SK-N-SH treated with all-trans-retinoic acid at 6 μM for 48 hours (cell line): ENCODE data around the gene CEP44.

Experiments used
- ARNTL ChIP-seq: fragments of 450-650 bp; formaldehyde crosslinking; IDR thresholded peaks from 2 replicates; pipeline ENCODE4 v1.5.0; 2020; ENCODE audit warnings: low read depth, mild to moderate bottlenecking, moderate library complexity, borderline replicate concordance
- CSDC2 ChIP-seq: fragments of 250-450 bp; sonication (Bioruptor Pico); IDR thresholded peaks from 2 replicates; pipeline ENCODE4 v1.5.0; 2020; ENCODE audit warnings: mild to moderate bottlenecking, moderate library complexity
- GLIS3 ChIP-seq: fragments of 250-450 bp; sonication (Bioruptor Pico); IDR thresholded peaks from 2 replicates; pipeline ENCODE4 v1.5.0; 2020; ENCODE audit warnings: mild to moderate bottlenecking, moderate library complexity
- RARB ChIP-seq: fragments of 250-450 bp; sonication (Bioruptor Pico); IDR thresholded peaks from 2 replicates; pipeline ENCODE4 v1.8.0; 2021; ENCODE audit warnings: mild to moderate bottlenecking, moderate library complexity
- ZFP30 ChIP-seq: fragments of 450-650 bp; formaldehyde crosslinking; IDR thresholded peaks from 2 replicates; pipeline ENCODE4 v1.5.0; 2022; ENCODE audit warnings: mild to moderate bottlenecking, moderate library complexity
- ZNF70 ChIP-seq: fragments of 450-650 bp; formaldehyde crosslinking; IDR thresholded peaks from 2 replicates; pipeline ENCODE4 v1.5.0; 2020; ENCODE audit warnings: mild to moderate bottlenecking, moderate library complexity
- TF ChIP-seq, protein P1 (sequence below): fragments of 250-450 bp; sonication (Bioruptor Pico); IDR thresholded peaks from 2 replicates; pipeline ENCODE4 v1.8.0; 2020; ENCODE audit warnings: mild to moderate bottlenecking, moderate library complexity, borderline replicate concordance
- TF ChIP-seq, protein P2 (sequence below): fragments of 250-450 bp; sonication (Bioruptor Pico); IDR thresholded peaks from 2 replicates; pipeline ENCODE4 v1.5.1; 2021; ENCODE audit warnings: mild to moderate bottlenecking, moderate library complexity

GRCh38 chr4:174281901-174282300 lies 1.8 kb upstream of the CEP44 start:
- TF ChIP-seq RARB = no peak
- TF ChIP-seq, protein P1, sequence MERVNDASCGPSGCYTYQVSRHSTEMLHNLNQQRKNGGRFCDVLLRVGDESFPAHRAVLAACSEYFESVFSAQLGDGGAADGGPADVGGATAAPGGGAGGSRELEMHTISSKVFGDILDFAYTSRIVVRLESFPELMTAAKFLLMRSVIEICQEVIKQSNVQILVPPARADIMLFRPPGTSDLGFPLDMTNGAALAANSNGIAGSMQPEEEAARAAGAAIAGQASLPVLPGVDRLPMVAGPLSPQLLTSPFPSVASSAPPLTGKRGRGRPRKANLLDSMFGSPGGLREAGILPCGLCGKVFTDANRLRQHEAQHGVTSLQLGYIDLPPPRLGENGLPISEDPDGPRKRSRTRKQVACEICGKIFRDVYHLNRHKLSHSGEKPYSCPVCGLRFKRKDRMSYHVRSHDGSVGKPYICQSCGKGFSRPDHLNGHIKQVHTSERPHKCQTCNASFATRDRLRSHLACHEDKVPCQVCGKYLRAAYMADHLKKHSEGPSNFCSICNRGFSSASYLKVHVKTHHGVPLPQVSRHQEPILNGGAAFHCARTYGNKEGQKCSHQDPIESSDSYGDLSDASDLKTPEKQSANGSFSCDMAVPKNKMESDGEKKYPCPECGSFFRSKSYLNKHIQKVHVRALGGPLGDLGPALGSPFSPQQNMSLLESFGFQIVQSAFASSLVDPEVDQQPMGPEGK (CRISPR knock-in tag) = no peak
- TF ChIP-seq ZNF70 (CRISPR knock-in tag) = no peak
- no peak for TF ChIP-seq CSDC2
- TF ChIP-seq ARNTL = no peak
- TF ChIP-seq, protein P2, sequence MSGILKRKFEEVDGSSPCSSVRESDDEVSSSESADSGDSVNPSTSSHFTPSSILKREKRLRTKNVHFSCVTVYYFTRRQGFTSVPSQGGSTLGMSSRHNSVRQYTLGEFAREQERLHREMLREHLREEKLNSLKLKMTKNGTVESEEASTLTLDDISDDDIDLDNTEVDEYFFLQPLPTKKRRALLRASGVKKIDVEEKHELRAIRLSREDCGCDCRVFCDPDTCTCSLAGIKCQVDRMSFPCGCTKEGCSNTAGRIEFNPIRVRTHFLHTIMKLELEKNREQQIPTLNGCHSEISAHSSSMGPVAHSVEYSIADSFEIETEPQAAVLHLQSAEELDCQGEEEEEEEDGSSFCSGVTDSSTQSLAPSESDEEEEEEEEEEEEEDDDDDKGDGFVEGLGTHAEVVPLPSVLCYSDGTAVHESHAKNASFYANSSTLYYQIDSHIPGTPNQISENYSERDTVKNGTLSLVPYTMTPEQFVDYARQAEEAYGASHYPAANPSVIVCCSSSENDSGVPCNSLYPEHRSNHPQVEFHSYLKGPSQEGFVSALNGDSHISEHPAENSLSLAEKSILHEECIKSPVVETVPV (CRISPR knock-in tag) = no peak
- TF ChIP-seq GLIS3 (CRISPR knock-in tag) = no peak
- TF ChIP-seq ZFP30 (CRISPR knock-in tag) = no peak
